Activated CD4-positive, CD25-positive, alpha-beta regulatory T cell (primary cell): ENCODE data around the gene MCOLN3.
"Not testable (repeated sequence)": the region's sequence is repeated elsewhere in the genome, so short reads cannot be mapped to it uniquely, and the experiment has no call there.

Experiments
- DNase-seq, 4 experiments: peaks; one replicate each; lab custom pipeline; 2025; lab: John Stamatoyannopoulos, UW

MCOLN3 gene

GRCh38 chr1:84991097-84991920 is 57.0 kb downstream of the MCOLN3 start:
- no peak for DNase-seq

DNA sequence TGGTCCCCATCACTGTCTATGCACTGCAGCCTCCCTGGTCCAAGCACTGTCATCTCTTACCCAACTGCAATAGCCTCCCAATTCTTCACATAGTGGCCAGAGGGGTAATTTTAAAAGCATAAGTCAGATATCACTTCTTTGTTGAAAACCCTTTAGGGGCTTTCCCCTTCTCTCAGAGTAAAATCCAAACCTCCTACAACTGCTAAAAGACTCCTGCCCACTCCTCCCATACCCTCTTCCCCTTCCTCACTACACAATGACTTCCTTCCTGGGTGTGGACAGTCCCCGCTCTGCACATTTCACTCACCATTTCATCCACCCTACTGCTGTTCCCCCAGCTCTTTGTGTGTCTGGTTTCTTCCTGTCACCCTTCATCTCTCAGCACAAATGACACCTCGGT is 59.7 kb downstream of the MCOLN3 start:
- DNase-seq, result no peak

- not testable (repeated sequence) for DNase-seq
Observed at GRCh38 chr1:84986561-84986960, 61.7 kb downstream of the MCOLN3 start.

DNA sequence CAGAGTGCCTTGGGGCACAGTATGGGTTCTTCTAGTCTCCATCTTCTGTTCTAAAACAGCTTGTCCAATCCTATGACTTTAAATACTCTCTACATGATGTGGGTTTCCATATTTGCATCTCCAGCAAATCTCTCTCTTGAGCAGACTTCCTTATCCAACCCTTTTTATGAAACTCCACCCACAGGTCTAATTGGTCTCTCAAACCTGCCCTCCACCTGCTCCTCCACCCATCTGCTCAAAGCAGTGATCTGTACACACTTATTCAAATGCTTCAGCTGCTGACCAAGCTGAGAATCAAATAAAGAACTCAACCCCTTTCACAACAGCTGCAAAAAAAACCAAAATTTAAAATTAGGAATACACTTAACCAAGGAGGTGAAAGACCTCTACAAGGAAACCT is 62.9 kb downstream of the MCOLN3 start:
- no peak for DNase-seq

GRCh38 chr1:84982395-84982794 is 65.9 kb downstream of the MCOLN3 start:
- DNase-seq, result no peak

GRCh38 chr1:84975035-84975434 is 73.3 kb downstream of the MCOLN3 start:
- DNase-seq, result no peak

DNA sequence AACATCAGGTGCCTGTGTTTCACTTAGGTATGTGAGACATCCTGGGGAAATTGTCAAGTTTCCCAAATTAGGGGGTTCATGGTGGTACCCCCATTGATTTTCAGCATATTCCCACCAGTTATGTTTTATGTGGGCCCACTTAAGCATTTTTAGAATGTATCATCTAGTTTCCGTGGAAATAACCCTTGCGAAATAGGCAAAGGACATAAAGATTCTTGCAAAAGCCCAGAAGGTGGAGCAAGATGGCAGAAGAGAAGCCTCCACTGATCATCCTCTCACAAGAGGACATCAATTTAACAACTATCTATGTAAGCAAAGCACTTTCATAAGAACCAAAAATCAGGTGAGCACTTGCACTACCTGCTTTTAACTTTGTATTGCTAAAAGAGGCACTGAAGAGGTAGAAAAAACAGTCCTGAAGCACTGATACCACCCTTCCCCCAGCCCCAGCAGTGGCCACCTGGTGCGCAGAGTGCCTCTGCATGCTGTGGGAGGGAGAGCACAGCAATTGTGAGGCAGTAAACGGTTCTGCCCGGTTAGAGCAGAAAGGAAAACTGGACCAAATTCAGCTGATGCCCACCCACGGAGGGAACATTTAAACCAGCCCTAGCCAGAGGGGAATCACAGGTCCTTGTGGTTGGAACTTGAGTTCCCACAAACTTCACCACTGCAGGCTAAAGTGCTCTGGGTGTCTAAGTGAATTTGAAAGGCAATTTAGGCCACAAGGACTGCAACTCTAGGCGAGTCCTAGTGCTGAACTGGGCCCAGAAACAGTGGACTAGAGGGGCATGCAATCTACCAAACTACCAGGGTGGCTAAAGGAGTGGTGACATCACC is 74.6 kb downstream of the MCOLN3 start:
- DNase-seq, result no peak

DNA sequence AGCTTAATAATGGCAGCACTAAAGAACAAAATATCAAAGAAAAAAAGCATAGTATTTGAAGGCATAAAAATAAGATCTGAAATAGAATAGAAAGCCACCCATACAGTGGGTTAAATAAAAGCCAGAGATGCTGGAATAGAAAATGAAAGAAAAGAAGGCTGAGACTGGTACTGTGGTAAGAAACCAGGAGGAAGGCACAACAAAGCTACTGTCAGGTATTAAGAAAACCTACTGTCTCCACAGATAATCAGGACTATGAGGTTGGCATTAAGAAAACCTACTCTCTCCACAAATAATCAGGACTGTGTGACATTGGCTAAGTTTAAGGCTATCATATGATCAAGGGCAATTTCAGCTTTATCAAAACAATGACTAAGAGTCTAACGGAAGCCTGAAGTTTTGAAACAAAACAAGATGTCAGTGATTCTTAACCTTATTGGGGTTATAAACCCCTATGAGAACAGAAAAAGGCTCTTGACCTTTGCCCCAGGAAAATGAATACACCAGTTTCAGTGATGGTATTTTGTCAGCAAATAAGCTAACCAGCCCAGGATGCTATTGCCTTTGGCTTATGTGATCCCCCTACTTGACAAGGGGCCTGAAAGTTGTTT is 75.8 kb downstream of the MCOLN3 start:
- no peak for DNase-seq

- no peak for DNase-seq
Observed at GRCh38 chr1:84971957-84972356, 76.3 kb downstream of the MCOLN3 start.

- DNase-seq, result no peak
Observed at GRCh38 chr1:84969489-84970250, 78.6 kb downstream of the MCOLN3 start.

GRCh38 chr1:84968865-84969264 is 79.4 kb downstream of the MCOLN3 start:
- no peak for DNase-seq

GRCh38 chr1:84968101-84968500 is 80.2 kb downstream of the MCOLN3 start:
- DNase-seq, result no peak
